B cell (primary cell): ENCODE results near the gene LRRC15.

Experiments used
- CTCF ChIP-seq: fragments of 200-600 bp; IDR thresholded peaks from one replicate; pipeline ENCODE4 v1.8.0; 2022; ENCODE audit warnings: antibody characterized with exemption, mild to moderate bottlenecking
- EZH2 ChIP-seq: IDR thresholded peaks from 2 replicates; pipeline ENCODE4 v1.6.1; 2012; ENCODE audit warnings: borderline replicate concordance, low read depth, mild to moderate bottlenecking, moderate library complexity, low read length; ENCODE audit not compliant: insufficient read depth, poor library complexity, severe bottlenecking

- TF ChIP-seq CTCF, result no peak
- TF ChIP-seq EZH2, result no peak
Observed at GRCh38 chr3:194321693-194322640, 47.6 kb downstream of the LRRC15 start.
